NOMO-1 (cell line): ENCODE results near the gene CABP7.

Experiments used
- DNase-seq, 2 experiments: peaks; one replicate each; lab custom pipeline; 2025; ENCODE audit not compliant: unreplicated experiment in 2 of 2; lab: John Stamatoyannopoulos, UW

The CABP7 gene

DNA sequence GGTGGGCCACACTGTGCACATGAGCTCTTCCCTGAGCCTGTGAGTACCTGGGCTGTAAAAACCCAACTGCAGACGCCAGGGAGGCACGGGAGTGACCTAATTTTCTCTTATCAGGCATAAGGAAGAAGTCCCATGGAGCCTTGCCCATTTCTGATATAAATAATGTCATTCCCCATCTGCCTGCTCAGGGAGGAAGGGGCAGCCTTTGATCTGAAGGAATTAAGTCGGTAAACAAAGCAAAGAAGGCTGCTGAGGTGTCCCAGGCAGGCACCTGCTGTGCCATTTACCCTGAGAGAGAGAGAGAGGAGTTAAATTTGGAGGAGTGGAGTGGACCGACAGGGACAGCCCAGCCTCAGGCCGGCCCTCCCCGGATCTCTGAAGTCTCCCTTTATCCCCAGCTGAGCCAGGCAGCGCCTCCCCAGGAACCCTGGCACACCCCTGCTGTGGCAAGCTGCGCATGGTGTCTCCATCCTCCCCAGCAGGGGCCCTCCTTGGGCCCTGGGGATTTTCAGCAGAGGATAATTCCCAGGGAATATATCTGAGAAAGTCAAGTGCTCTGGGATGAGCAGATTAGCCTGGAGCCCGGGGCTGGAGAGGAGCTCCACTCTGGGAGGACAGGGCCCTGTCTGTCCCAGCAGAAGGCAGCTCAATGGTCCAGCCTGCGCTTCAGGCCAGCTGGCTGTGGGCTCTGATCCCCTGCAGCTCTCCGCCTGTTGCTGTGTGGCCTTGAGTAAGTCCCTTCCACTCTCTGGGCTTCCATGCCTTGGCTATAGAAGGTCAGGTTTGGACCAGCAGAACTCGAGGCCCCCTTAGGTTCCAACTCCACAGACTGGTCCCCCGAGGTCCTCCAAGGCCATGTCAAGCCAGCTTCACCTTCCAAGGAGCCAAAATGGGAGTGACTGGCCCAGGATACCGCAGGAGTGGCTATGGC, 17.5 kb upstream of the CABP7 start:
- DNase-seq: no peak

DNA sequence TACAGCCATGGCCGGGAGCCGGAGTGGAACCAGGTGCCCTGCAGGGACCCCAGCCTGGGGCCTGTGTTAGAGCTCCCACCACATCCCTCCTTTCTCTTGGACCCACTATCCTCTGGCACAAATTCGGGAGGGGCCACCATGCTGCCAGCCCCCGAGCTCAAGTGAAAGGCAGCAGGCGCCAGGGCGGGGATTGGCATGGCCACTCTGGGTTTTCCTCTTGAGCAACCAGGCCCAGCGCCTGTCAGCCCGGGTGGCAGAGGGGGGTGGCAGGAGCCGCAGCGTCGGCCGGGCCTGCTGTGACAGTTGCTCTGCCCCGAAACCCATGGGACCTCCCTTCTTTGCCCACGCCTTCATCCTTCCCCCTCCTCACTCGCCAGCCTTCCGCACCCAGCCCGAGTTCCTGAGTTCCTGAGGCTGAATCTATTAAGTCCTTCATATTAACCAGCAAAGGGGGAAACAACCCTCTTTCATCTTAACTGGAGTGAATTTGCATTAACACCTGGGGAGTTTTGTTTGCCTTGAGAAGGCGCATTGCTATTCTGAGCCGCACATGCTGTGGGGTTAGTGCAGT, 16.8 kb upstream of the CABP7 start:
- no peak for DNase-seq

DNA sequence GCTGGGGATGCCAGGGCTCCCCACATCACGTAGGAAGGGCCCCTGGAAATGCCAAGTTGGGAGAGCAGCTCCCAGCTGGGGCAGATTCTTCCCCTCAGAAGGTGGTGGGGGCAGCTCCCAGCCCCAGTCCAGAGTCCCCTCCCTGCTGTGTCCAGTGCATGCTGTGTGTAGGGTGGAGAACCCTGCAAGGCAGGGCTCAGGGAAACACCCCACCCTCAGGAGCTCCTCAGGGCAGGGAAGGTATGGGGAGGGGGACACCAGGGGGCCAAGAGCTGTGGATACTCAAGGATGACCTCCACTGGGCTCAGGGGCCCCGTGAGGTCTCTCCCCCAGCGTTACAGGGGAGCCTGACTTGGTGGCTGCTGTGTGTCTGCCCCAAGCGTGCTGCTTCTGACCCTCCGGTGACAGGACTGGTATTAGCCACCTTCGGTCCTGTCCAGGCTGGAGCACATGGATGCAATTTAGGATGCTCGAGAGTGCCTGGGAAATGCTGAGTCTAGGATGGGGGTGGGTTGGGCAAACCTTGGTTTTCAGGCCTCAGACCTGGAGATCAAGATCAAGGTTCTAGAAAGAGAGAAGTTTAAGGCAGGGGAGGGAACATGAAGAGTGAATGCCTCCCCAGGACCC, 16.1 kb upstream of the CABP7 start:
- DNase-seq: no peak

DNA sequence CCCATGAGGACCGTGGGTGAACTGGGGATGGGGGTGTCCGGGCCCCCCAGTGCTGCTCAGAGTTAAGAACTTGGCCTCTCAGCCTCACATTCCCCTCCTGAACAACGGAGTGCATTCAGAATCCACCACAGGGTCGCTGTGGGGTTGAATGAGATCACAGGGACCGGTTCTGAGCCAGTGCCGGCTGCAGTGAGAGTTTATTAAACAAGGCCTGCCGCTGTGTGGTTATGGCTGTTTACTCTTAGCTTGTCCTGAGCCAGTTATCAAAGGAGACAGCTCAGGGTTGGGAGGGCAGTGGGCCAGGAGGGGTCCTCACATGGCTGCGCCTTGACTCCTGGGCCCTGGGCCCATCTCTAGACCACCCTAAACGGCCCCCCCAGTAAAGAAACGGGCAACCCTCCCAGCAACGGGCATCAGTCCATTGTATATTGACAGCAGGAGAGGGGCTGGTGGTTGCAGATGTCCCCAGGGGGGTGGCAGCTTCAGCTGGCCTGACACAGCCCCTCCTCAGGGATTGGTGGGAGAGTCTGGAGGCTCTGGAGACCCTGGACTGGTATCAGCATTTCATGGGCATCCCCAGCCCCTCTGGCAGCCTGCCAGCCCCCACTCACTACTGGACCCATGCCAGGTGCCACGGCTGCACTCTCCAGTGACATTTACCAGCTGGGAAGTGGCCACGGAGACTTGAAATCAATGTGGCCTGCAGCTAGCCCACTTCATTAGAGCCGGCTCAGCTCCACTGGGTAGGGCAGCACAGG, 15.1 kb upstream of the CABP7 start:
- DNase-seq: no peak

- DNase-seq: no peak
Observed at GRCh38 chr22:29705651-29706050, 14.2 kb upstream of the CABP7 start.

DNA sequence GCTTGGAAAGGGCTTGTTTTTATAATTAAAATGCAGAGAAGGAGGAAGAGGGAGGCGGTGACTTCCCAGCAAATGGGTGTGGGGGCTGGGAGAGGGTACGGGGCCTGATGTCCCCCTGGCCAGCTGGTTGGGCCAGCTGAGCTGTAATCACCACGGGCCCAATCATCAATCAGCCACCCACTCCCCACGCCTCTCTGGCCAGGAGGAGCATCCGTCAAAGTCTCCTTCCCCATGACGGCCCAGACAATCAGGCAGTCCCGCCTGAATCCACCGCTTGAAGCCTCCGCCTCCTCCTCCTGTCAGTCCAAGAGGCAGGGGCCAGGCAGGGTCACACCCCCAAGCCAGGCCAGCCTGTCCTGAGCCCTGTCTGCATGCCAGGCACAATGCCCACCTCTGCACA, 13.3 kb upstream of the CABP7 start:
- DNase-seq: no peak

- no peak for DNase-seq
Observed at GRCh38 chr22:29707010-29707409, 12.8 kb upstream of the CABP7 start.

DNA sequence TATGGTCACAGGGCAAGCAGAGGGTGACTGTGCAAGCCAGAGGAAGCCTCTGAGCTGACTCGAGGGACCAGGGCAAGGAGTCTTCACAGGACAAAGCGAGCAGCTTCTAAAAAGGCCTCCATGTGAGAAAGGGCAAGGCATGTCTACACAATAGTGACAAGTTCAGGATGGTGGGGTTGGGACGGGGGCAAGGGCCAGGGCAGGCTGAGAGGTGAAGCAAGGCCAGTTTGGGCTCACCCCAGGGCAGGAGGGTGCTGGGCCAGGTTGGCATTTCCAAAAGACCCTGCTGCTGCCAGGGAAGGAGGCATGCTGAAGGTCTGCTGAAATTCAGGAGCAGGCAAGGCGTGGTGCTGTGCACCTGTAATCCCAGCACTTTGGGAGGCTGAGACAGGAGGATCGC, 12.3 kb upstream of the CABP7 start:
- no peak for DNase-seq

- no peak for DNase-seq
Observed at GRCh38 chr22:29710193-29710592, 9.6 kb upstream of the CABP7 start.

DNA sequence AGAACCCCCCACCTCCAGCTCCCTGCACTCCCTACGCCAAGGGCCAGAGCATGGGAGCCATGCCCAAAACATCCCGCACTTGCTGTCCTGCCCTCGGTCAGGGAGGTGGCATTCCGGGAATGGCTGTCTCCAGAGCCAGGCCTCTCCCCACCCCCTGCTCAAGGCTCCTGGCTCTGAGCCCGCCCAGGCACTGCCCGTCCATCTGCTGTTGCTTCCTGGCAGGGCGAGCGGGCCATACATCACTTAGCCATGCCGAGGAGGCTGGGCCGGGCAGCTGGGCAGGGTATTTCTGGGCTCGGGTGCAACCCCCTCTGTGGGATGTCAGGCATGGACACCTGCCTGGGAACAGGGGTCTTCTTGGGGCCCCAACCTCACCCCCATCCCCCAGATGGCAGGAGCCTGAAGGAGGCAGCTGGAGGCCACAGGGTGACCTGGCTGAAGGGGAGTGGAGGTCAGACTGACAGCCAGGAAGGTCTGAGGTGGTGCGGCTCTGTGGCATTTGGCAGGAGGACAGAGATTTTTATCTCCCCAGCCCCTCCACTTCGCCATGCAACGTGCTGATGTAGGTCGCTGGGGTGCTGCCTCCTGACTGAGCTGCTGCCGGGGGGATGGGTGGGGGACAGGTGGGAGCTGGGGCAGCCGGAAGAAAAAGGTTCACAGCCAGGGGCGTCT, 8.7 kb upstream of the CABP7 start:
- no peak for DNase-seq

GRCh38 chr22:29712119-29712518, 7.7 kb upstream of the CABP7 start:
- DNase-seq: no peak

- DNase-seq: no peak
Observed at GRCh38 chr22:29713156-29713727, 6.6 kb upstream of the CABP7 start.

GRCh38 chr22:29715240-29715639, 4.6 kb upstream of the CABP7 start:
- DNase-seq: no peak

GRCh38 chr22:29715705-29716104, 4.1 kb upstream of the CABP7 start:
- no peak for DNase-seq

DNA sequence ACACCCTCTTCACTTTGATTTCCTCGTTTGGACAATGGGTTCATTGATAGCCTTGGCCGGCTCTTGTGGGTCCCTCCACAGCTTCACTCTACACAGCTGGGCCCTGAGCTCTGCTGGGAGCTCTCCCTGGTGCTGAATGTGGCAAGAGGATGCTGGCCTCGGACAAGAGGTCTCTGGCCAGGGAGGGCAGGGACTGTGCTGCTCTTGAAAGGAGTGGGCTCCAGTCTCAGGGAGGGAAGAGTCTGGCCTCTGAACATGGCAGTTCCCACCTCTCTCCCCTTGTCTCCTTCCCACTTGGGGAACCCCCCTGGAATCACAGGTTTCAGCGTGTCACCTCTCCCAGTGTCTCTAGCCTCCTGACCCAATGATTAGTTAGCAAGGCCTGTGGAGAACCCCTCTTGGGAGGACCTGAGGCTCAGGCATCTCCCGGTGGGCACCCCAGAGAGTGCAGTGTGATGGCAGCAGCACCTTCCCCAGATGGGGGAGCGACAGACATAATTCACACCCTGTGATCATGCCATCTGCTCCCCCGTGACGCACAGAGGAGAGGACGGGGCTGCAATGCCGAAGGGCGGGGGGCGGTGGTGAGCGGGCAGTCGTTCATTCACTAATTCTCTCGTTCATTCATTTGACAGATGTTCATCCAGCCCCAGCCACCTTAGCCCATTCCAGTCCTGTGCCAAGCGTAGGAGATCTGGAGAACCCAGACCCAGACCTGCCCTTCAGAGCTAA, 2.8 kb upstream of the CABP7 start:
- DNase-seq: peak; percentile 17 to 33

DNA sequence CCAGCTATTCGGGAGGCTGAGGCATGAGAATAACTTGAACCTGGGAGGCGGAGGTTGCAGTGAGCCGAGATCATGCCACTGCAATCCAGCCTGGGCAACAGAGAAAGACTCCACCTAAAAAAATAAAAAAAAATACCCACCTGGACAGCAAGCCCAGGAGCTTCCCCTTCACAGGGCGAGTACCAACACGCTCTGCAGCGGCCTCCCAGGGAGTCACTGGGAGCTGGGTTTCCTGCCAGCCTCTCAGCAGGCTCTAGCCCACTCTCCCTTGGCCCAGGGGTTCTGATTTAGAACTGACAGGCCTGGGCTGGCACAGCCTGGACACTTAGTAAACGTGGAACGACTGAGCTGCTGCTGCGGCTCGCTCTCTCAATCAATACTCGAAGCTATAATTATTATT, 2.0 kb upstream of the CABP7 start:
- DNase-seq: no peak

- DNase-seq: no peak
Observed at GRCh38 chr22:29718949-29719898, 579 bp upstream of the CABP7 start.

- DNase-seq: no peak
Observed at GRCh38 chr22:29720811-29721323, 1.1 kb downstream of the CABP7 start.
